Measurements from ENCODE around the gene CDK18.

GRCh38 chr1:205495237-205495823 is 9.1 kb upstream of the CDK18 start:
- TF ChIP-seq EZH2 (IDR thresholded peaks at IDR 0.05; ENCODE audit: borderline replicate concordance, low read length) (no peak), CTCF (conservative IDR thresholded peaks at IDR 0.05 in 1 of 2, IDR thresholded peaks at IDR 0.05 in 1 of 2; ENCODE audit: extremely low read depth in 1 of 2, insufficient read depth in 1 of 2, low read depth in 1 of 2, low read length in 2 of 2) (no peak)

Data from mammary epithelial cell (primary cell).